Activated T-cell treated with anti-CD3 and anti-CD28 coated beads, Interleukin-2, amount 50 U/mL, for 4 hours (primary cell): ENCODE data around the gene OR10G4. TPM values are rescaled to one million over a fixed set of nuclear protein-coding genes. Genes with fewer than 3 reads are reported as not detected.
"Not testable (repeated sequence)": the region's sequence is repeated elsewhere in the genome, so short reads cannot be mapped to it uniquely, and the experiment has no call there.

Source experiments
- ATAC-seq, 2 donors: fragments of 200-7000 bp; cut with Tn5 transposase; one replicate each; pipeline ENCODE4 v1.10.0; 2021
- DNase-seq: peaks from one replicate; pipeline ENCODE4 v3.0.0-alpha.2; 2020
- H3K27me3 Mint-ChIP-seq: one replicate; pipeline ENCODE4 v1.8.0; 2021; ENCODE audit warnings: low read depth, mixed read lengths
- H3K36me3 Mint-ChIP-seq: one replicate; pipeline ENCODE4 v1.8.0; 2022; ENCODE audit warnings: mixed read lengths; ENCODE audit not compliant: insufficient read depth
- H3K4me1 Mint-ChIP-seq: one replicate; pipeline ENCODE4 v1.8.0; 2021; ENCODE audit warnings: low read depth, mixed read lengths
- H3K4me3 Mint-ChIP-seq: one replicate; pipeline ENCODE4 v1.8.0; 2021; ENCODE audit warnings: mild to moderate bottlenecking, moderate library complexity, mixed read lengths
- H3K9me3 Mint-ChIP-seq: one replicate; pipeline ENCODE4 v1.8.0; 2021; ENCODE audit warnings: mixed read lengths
- total RNA-seq, 3 donors: library from RNA; stranded (reverse); gene quantifications; one replicate each; pipeline ENCODE4 v1.2.1, GENCODE V29; 2021

The OR10G4 gene
- not detected for total RNA-seq

GRCh38 chr11:124012697-124013096 lies at the start of gene OR10G4:
Gene OR10G4 (plus strand): TSS chr11:124012997. CDS start chr11:124015575, 2,578 bp downstream.
- no peaks in the 10 kb centered on the region for H3K36me3 Mint-ChIP-seq
- H3K9me3 Mint-ChIP-seq = no peaks in the 10 kb centered on the region
- DNase-seq (no peak), ATAC-seq (no peak)
- H3K27me3 Mint-ChIP-seq = no peaks in the 10 kb centered on the region
- no peak within 1 kb of the TSS for H3K4me3 Mint-ChIP-seq
- H3K4me1 Mint-ChIP-seq = no peaks in the 10 kb centered on the region

- DNase-seq (no peak), ATAC-seq (no peak)
- Mint-ChIP-seq H3K4me3 (no peak overlapping the region), H3K27me3 (no peaks in the 10 kb centered on the region), H3K9me3 (peaks cover 11% of the 10 kb centered on the region), H3K36me3 (no peaks in the 10 kb centered on the region), H3K4me1 (no peaks in the 10 kb centered on the region)
These were observed 39.0 kb upstream of the OR10G4 start for GRCh38 chr11:123973816-123974215.

DNA sequence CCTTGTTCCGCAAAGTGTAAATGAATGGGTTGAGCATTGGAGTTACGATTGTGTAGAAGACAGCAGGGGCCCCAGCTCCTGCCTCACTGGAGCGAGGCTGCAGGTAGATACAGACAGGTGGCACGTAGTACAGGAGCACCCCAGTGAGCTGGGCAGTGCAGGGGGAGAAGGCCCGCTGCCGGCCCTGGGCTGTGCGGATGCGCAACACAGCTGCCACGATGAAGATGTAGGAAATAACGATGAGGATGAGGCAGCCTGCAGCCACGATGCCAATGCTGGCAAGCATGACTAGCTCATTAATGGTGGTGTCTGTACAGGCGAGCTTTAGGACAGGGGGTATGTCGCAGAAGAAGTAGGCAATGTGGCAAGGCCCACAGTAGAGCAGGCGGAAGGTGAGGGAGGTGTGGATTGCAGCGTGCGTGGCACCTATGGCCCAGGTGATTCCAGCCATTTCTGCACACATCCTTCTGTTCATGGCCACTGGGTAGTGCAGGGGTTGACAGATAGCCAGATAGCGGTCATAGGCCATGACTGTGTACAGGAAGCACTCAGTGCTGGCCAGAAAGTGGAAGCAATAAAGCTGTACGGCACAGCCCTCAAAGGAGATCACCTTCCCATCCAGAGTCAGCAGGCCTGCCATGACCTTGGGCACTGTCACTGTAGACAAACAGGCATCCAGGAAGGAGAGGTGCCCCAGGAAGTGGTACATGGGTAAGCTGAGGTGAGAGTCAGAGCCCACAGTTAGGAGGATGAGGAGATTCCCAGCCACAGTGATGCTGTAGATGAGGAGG lies 35.8 kb upstream of the OR10G4 start:
- Mint-ChIP-seq H3K9me3 (no peaks in the 10 kb centered on the region), H3K36me3 (no peaks in the 10 kb centered on the region), H3K27me3 (no peaks in the 10 kb centered on the region), H3K4me1 (no peaks in the 10 kb centered on the region), H3K4me3 (no peak overlapping the region)
- DNase-seq (no peak), ATAC-seq (no peak)

- Mint-ChIP-seq H3K4me3 (no peak within 1 kb of the TSS), H3K9me3 (peaks cover 2% of the 10 kb centered on the region), H3K36me3 (no peaks in the 10 kb centered on the region), H3K4me1 (no peaks in the 10 kb centered on the region), H3K27me3 (no peaks in the 10 kb centered on the region)
- ATAC-seq (no peak), DNase-seq (no peak)
These were observed 35.0 kb upstream of the OR10G4 start, which contains the start of gene OR10S1 for GRCh38 chr11:123977731-123978347. Gene OR10S1 (minus strand): TSS chr11:123977781. CDS start chr11:123977664, 117 bp downstream.

DNA sequence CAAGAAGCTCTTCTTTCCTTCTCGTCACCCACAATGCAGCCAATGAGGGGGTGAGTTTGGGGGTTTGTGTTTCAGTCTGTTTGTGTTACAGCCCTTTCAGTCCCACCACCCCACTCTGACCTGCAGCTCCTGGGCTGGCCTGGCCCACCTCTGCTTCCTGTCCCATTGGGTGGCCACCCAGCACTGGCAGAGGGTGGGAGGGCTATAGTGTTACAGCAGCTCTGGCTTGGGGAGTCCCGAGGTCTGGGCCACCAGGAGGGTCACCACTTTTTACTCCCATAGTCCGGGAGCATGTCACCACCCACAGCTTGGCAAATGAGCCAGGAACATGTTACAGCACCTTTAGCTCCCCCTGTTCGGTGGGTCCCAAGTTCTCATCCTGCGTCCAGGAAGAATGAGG lies 33.5 kb upstream of the OR10G4 start:
- no peak overlapping the region for H3K4me3 Mint-ChIP-seq
- H3K36me3 Mint-ChIP-seq = no peaks in the 10 kb centered on the region
- no peak for ATAC-seq
- no peak for DNase-seq
- H3K4me1 Mint-ChIP-seq = no peaks in the 10 kb centered on the region
- no peaks in the 10 kb centered on the region for H3K27me3 Mint-ChIP-seq
- H3K9me3 Mint-ChIP-seq = peaks cover 5% of the 10 kb centered on the region

- H3K4me1 Mint-ChIP-seq = no peaks in the 10 kb centered on the region
- DNase-seq (no peak), ATAC-seq (no peak)
- H3K4me3 Mint-ChIP-seq = no peak within 1 kb of the TSS
- H3K9me3 Mint-ChIP-seq = no peaks in the 10 kb centered on the region
- no peaks in the 10 kb centered on the region for H3K27me3 Mint-ChIP-seq
- H3K36me3 Mint-ChIP-seq = no peaks in the 10 kb centered on the region
These were observed 17.7 kb upstream of the OR10G4 start, which contains the start of gene OR10G6 for GRCh38 chr11:123995119-123995518. Gene OR10G6 (minus strand): TSS chr11:123995161. CDS start chr11:123995161, 0 bp downstream.

DNA sequence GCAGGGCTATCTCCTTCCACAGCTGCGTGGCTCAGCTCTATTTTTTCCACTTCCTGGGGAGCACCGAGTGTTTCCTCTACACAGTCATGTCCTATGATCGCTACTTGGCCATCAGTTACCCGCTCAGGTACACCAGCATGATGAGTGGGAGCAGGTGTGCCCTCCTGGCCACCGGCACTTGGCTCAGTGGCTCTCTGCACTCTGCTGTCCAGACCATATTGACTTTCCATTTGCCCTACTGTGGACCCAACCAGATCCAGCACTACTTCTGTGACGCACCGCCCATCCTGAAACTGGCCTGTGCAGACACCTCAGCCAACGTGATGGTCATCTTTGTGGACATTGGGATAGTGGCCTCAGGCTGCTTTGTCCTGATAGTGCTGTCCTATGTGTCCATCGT lies 3.0 kb downstream of the OR10G4 start:
- not testable (repeated sequence) for ATAC-seq, H3K27me3 Mint-ChIP-seq, DNase-seq, H3K9me3 Mint-ChIP-seq, H3K4me3 Mint-ChIP-seq, H3K36me3 Mint-ChIP-seq, H3K4me1 Mint-ChIP-seq

- H3K36me3 Mint-ChIP-seq = no peaks in the 10 kb centered on the region
- ATAC-seq (no peak), DNase-seq (no peak)
- no peak within 1 kb of the TSS for H3K4me3 Mint-ChIP-seq
- no peaks in the 10 kb centered on the region for H3K9me3 Mint-ChIP-seq
- H3K27me3 Mint-ChIP-seq = no peaks in the 10 kb centered on the region
- no peaks in the 10 kb centered on the region for H3K4me1 Mint-ChIP-seq
These were observed 13.7 kb downstream of the OR10G4 start, which contains the start of gene OR10G8 for GRCh38 chr11:124026498-124026897. Gene OR10G8 (plus strand): TSS chr11:124026798. CDS start chr11:124029623, 2,825 bp downstream.

GRCh38 chr11:124036666-124037065 lies 23.9 kb downstream of the OR10G4 start:
- DNase-seq (no peak), ATAC-seq (no peak)
- Mint-ChIP-seq H3K4me3 (no peak overlapping the region), H3K36me3 (no peaks in the 10 kb centered on the region), H3K4me1 (no peaks in the 10 kb centered on the region), H3K27me3 (peaks cover 3% of the 10 kb centered on the region), H3K9me3 (no peaks in the 10 kb centered on the region)

DNA sequence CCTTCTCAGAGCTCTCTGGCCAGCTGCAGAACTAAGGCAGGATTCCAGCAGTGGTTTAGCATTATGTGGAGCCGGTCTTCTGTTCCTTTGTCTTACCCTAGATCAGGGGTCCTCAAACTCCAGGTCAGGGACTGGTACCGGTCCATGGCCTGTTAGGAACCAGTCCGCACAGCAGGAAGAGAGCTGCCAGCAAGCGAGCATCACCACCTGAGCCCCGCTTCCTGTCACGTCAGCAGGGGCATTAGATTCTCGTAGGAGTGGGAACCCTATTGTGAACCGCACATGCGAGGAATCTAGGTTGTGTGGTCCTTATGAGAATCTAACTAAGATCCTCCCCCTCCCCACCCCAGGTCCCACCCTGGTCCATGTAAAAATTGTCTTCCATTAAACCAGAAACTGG lies 26.8 kb downstream of the OR10G4 start:
- peaks cover 3% of the 10 kb centered on the region for H3K27me3 Mint-ChIP-seq
- DNase-seq (no peak), ATAC-seq (no peak)
- no peaks in the 10 kb centered on the region for H3K36me3 Mint-ChIP-seq
- H3K4me3 Mint-ChIP-seq = no peak overlapping the region
- no peaks in the 10 kb centered on the region for H3K9me3 Mint-ChIP-seq
- no peaks in the 10 kb centered on the region for H3K4me1 Mint-ChIP-seq

- Mint-ChIP-seq H3K4me1 (no peaks in the 10 kb centered on the region), H3K27me3 (no peaks in the 10 kb centered on the region), H3K4me3 (no peak within 1 kb of the TSS), H3K9me3 (no peaks in the 10 kb centered on the region), H3K36me3 (no peaks in the 10 kb centered on the region)
- DNase-seq = no peak
- no peak for ATAC-seq
These were observed 28.5 kb downstream of the OR10G4 start, which contains the start of gene OR10G7 for GRCh38 chr11:124041254-124041653. Gene OR10G7 (minus strand): TSS chr11:124041325. CDS start chr11:124039001, 2,324 bp downstream.

- Mint-ChIP-seq H3K36me3 (no peaks in the 10 kb centered on the region), H3K27me3 (peaks cover 2% of the 10 kb centered on the region), H3K9me3 (no peaks in the 10 kb centered on the region), H3K4me1 (no peaks in the 10 kb centered on the region), H3K4me3 (no peak overlapping the region)
- no peak for ATAC-seq
- no peak for DNase-seq
These were observed 30.6 kb downstream of the OR10G4 start for GRCh38 chr11:124043420-124043819.

GRCh38 chr11:124050748-124051147 lies 38.0 kb downstream of the OR10G4 start:
- Mint-ChIP-seq H3K36me3 (no peaks in the 10 kb centered on the region), H3K4me3 (no peak overlapping the region), H3K27me3 (peaks cover 9% of the 10 kb centered on the region), H3K9me3 (no peaks in the 10 kb centered on the region), H3K4me1 (no peaks in the 10 kb centered on the region)
- ATAC-seq (no peak), DNase-seq (no peak)

- Mint-ChIP-seq H3K36me3 (no peaks in the 10 kb centered on the region), H3K9me3 (no peaks in the 10 kb centered on the region), H3K27me3 (peaks cover 9% of the 10 kb centered on the region), H3K4me1 (no peaks in the 10 kb centered on the region), H3K4me3 (no peak overlapping the region)
- ATAC-seq (no peak), DNase-seq (no peak)
These were observed 40.2 kb downstream of the OR10G4 start for GRCh38 chr11:124052966-124053365.
